Measurements from ENCODE around the gene FFAR2. TPM values are rescaled to one million over a fixed set of nuclear protein-coding genes. Genes with fewer than 3 reads are reported as not detected.

Gene FFAR2
- total and polyA plus RNA-seq, 9 of the 15 experiments (the other 6 are each of a cell fraction or from before 2014, with no cell fraction given), result not detected

GRCh38 chr19:35458192-35458591 lies 10.1 kb downstream of the FFAR2 start (continued):
- no peak for TF ChIP-seq ZNF407 (IDR thresholded peaks at IDR 0.05; ENCODE audit: low read depth)
- no peak for TF ChIP-seq NFE2L1 (tag; IDR thresholded peaks at IDR 0.05; ENCODE audit: borderline replicate concordance, low read depth)
- TF ChIP-seq ARNT (IDR thresholded peaks at IDR 0.05), result no peak
- TF ChIP-seq HMGN3 (IDR thresholded peaks at IDR 0.05; ENCODE audit: borderline replicate concordance, extremely low read depth, insufficient read length, low read depth, low read length), result no peak
- TF ChIP-seq MTA1 (IDR thresholded peaks at IDR 0.05; ENCODE audit: borderline replicate concordance), result peak; percentile 65; the same call in 1 of the 2 replicates
- no peak for TF ChIP-seq GATAD2A (IDR thresholded peaks at IDR 0.05)
- TF ChIP-seq ZNF347 (CRISPR knock-in tag; IDR thresholded peaks at IDR 0.05; ENCODE audit: low read depth), result no peak
- no peak for TF ChIP-seq KAT2B (IDR thresholded peaks at IDR 0.05; ENCODE audit: low read depth, low read length)
- TF ChIP-seq SLC30A9 (CRISPR knock-in tag; IDR thresholded peaks at IDR 0.05), result no peak
- TF ChIP-seq POLR3G (IDR thresholded peaks at IDR 0.05; ENCODE audit: extremely low read depth, insufficient read length, insufficient replicate concordance), result no peak
- TF ChIP-seq TBP (optimal IDR thresholded peaks at IDR 0.05; ENCODE audit: low read depth, low read length), result no peak
- no peak for TF ChIP-seq POLR2H (tag; IDR thresholded peaks at IDR 0.05; ENCODE audit: low read depth)
- TF ChIP-seq MAFK (IDR thresholded peaks at IDR 0.05; ENCODE audit: low read length), result no peak
- TF ChIP-seq PTTG1 (tag; IDR thresholded peaks at IDR 0.05; ENCODE audit: low read depth), result no peak
- TF ChIP-seq BCOR (IDR thresholded peaks at IDR 0.05), result 0 out of 2 replicates have a peak, but pooled peaks have one; percentile 31
- TF ChIP-seq DACH1 (IDR thresholded peaks at IDR 0.05; ENCODE audit: partially characterized antibody), result peak; percentile 90
- no peak for TF ChIP-seq ZNF24 (IDR thresholded peaks at IDR 0.05)
- TF ChIP-seq SAFB (IDR thresholded peaks at IDR 0.05; ENCODE audit: borderline replicate concordance, low read depth, low read length), result no peak
- TF ChIP-seq MBD1 (CRISPR knock-in tag; IDR thresholded peaks at IDR 0.05), result no peak
- no peak for TF ChIP-seq TAF7 (tag; IDR thresholded peaks at IDR 0.05)
- no peak for TF ChIP-seq MYC (IDR thresholded peaks at IDR 0.05; ENCODE audit: low read depth, low read length)
- TF ChIP-seq MYC (CRISPR knock-in tag; IDR thresholded peaks at IDR 0.05; ENCODE audit: borderline replicate concordance, low read depth), result no peak
- TF ChIP-seq ELF1 (tag; IDR thresholded peaks at IDR 0.05), result no peak
